ENCODE measurements around the gene CHST4.
"Not testable (repeated sequence)": the region's sequence is repeated elsewhere in the genome, so short reads cannot be mapped to it uniquely, and the experiment has no call there.

The CHST4 gene

DNA sequence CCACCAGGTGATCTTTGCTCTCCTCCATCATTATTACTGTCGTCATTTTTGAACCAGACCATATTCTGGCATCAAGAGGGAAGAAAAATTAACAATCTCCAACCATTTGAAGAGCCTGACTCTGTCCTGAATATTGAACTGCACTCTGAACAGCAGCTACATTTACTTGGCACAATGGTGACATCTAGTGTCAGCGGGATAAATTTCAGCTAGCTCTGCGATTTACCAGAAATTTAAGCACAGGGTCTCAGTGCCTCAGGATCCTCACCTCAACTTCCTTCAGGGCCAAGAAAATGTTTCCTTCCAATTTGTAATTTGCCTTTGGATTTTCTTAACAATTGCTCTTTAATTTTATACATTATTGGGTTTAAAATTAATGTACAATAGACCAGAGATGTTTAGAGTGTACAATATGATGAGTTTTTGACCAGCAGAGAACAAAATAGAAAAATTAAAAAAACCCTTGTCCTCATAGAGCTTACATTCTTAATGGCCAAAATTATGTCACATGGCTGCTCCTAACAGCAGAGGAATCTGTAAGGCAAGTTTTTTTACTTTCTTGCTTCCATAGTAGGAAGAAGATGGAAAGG lies 26.4 kb upstream of the CHST4 start:
- H3K9ac ChIP-seq (ENCODE audit: low read length): no peak overlapping the region
- no peak overlapping the region for H3K4me3 ChIP-seq (ENCODE audit: low read length)
- no peaks in the 10 kb centered on the region for H3K36me3 ChIP-seq (ENCODE audit: control insufficient read depth, insufficient read depth, low read length)
- H3K27me3 ChIP-seq (ENCODE audit: control insufficient read depth, insufficient read depth, low read length): no peaks in the 10 kb centered on the region
- no peak overlapping the region for H3K27ac ChIP-seq (ENCODE audit: low read depth, low read length)
- H3K4me1 ChIP-seq (ENCODE audit: control insufficient read depth, insufficient read depth, low read length): no peaks in the 10 kb centered on the region

GRCh38 chr16:71500964-71501363 lies 25.3 kb upstream of the CHST4 start:
- Histone ChIP-seq H3K36me3 (ENCODE audit: control insufficient read depth, insufficient read depth, low read length) (no peaks in the 10 kb centered on the region), H3K9ac (ENCODE audit: low read length) (no peak overlapping the region), H3K4me1 (ENCODE audit: control insufficient read depth, insufficient read depth, low read length) (no peaks in the 10 kb centered on the region), H3K27me3 (ENCODE audit: control insufficient read depth, insufficient read depth, low read length) (no peaks in the 10 kb centered on the region), H3K4me3 (ENCODE audit: low read length) (no peak overlapping the region), H3K27ac (ENCODE audit: low read depth, low read length) (no peak overlapping the region)

GRCh38 chr16:71501547-71501946 lies 24.7 kb upstream of the CHST4 start:
- H3K4me1 ChIP-seq (ENCODE audit: control insufficient read depth, insufficient read depth, low read length): no peaks in the 10 kb centered on the region
- H3K9ac ChIP-seq (ENCODE audit: low read length): no peak overlapping the region
- no peaks in the 10 kb centered on the region for H3K36me3 ChIP-seq (ENCODE audit: control insufficient read depth, insufficient read depth, low read length)
- H3K27me3 ChIP-seq (ENCODE audit: control insufficient read depth, insufficient read depth, low read length): no peaks in the 10 kb centered on the region
- H3K4me3 ChIP-seq (ENCODE audit: low read length): no peak overlapping the region
- no peak overlapping the region for H3K27ac ChIP-seq (ENCODE audit: low read depth, low read length)

DNA sequence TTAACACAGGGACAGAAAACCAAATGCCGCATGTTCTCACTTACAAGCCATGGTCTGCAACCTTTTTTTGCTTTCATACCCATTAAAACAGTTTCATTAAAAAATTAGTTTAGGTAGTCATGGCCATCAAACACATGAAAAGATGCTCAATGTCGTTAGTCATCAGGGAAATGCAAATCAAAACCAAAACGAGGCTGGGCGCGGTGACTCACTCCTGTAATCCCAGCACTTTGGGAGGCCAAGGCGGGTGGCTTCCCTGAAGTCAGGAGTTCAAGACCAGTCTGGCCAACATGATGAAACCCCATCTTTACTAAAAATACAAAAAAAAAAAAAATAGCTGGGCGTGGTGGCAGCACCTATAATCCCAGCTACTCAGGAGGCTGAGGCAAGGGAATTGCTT lies 22.2 kb upstream of the CHST4 start:
- not testable (repeated sequence) for H3K9ac ChIP-seq (ENCODE audit: low read length); H3K36me3 ChIP-seq (ENCODE audit: control insufficient read depth, insufficient read depth, low read length); H3K4me1 ChIP-seq (ENCODE audit: control insufficient read depth, insufficient read depth, low read length); H3K27ac ChIP-seq (ENCODE audit: low read depth, low read length); H3K4me3 ChIP-seq (ENCODE audit: low read length); H3K27me3 ChIP-seq (ENCODE audit: control insufficient read depth, insufficient read depth, low read length)

- Histone ChIP-seq H3K9ac (ENCODE audit: low read length) (no peak overlapping the region), H3K27me3 (ENCODE audit: control insufficient read depth, insufficient read depth, low read length) (no peaks in the 10 kb centered on the region)
Measured at GRCh38 chr16:71504901-71505300, 21.3 kb upstream of the CHST4 start.

GRCh38 chr16:71507061-71507460 lies 19.2 kb upstream of the CHST4 start:
- H3K4me1 ChIP-seq (ENCODE audit: control insufficient read depth, insufficient read depth, low read length): no peaks in the 10 kb centered on the region
- no peak overlapping the region for H3K9ac ChIP-seq (ENCODE audit: low read length)
- H3K4me3 ChIP-seq (ENCODE audit: low read length): no peak overlapping the region
- no peak overlapping the region for H3K27ac ChIP-seq (ENCODE audit: low read depth, low read length)
- no peaks in the 10 kb centered on the region for H3K36me3 ChIP-seq (ENCODE audit: control insufficient read depth, insufficient read depth, low read length)
- H3K27me3 ChIP-seq (ENCODE audit: control insufficient read depth, insufficient read depth, low read length): no peaks in the 10 kb centered on the region

More at GRCh38 chr16:71504901-71505300, 21.3 kb upstream of the CHST4 start:
- H3K36me3 ChIP-seq (ENCODE audit: control insufficient read depth, insufficient read depth, low read length): no peaks in the 10 kb centered on the region
- H3K27ac ChIP-seq (ENCODE audit: low read depth, low read length): no peak overlapping the region
- H3K4me1 ChIP-seq (ENCODE audit: control insufficient read depth, insufficient read depth, low read length): no peaks in the 10 kb centered on the region
- no peak overlapping the region for H3K4me3 ChIP-seq (ENCODE audit: low read length)

GRCh38 chr16:71513302-71513701 lies 12.9 kb upstream of the CHST4 start:
- no peaks in the 10 kb centered on the region for H3K27me3 ChIP-seq (ENCODE audit: control insufficient read depth, insufficient read depth, low read length)

DNA sequence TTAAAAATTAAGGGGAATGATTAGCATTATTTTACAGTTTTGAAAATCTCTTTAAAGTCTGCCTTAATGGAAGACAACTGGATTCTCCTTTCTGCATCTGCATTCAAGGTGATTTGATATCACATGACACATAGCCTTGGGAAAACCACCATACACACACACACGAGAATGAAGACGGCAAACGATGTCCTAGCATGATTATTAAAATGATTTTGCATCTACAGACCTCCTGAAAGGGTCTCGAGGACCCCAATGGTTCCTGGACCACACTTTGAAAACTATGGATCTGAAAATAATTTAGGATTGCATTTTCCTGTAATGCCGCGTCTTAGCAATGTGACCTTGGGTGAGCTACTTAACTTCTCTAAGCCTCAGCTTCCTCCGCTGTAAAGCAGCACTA lies 11.8 kb upstream of the CHST4 start:
- Histone ChIP-seq H3K4me1 (ENCODE audit: control insufficient read depth, insufficient read depth, low read length) (no peaks in the 10 kb centered on the region), H3K4me3 (ENCODE audit: low read length) (no peak overlapping the region), H3K27me3 (ENCODE audit: control insufficient read depth, insufficient read depth, low read length) (no peaks in the 10 kb centered on the region), H3K9ac (ENCODE audit: low read length) (no peak overlapping the region), H3K27ac (ENCODE audit: low read depth, low read length) (no peak overlapping the region), H3K36me3 (ENCODE audit: control insufficient read depth, insufficient read depth, low read length) (no peaks in the 10 kb centered on the region)

More at GRCh38 chr16:71513302-71513701, 12.9 kb upstream of the CHST4 start:
- no peaks in the 10 kb centered on the region for H3K4me1 ChIP-seq (ENCODE audit: control insufficient read depth, insufficient read depth, low read length)
- H3K4me3 ChIP-seq (ENCODE audit: low read length): no peak overlapping the region
- no peak overlapping the region for H3K27ac ChIP-seq (ENCODE audit: low read depth, low read length)
- no peaks in the 10 kb centered on the region for H3K36me3 ChIP-seq (ENCODE audit: control insufficient read depth, insufficient read depth, low read length)
- no peak overlapping the region for H3K9ac ChIP-seq (ENCODE audit: low read length)

- Histone ChIP-seq H3K27me3 (ENCODE audit: control insufficient read depth, insufficient read depth, low read length) (no peaks in the 10 kb centered on the region), H3K27ac (ENCODE audit: low read depth, low read length) (no peak overlapping the region), H3K4me3 (ENCODE audit: low read length) (no peak overlapping the region)
Measured at GRCh38 chr16:71515026-71515425, 11.2 kb upstream of the CHST4 start.

GRCh38 chr16:71520550-71520949 lies 5.7 kb upstream of the CHST4 start:
- Histone ChIP-seq H3K27ac (ENCODE audit: low read depth, low read length) (no peak overlapping the region), H3K36me3 (ENCODE audit: control insufficient read depth, insufficient read depth, low read length) (no peaks in the 10 kb centered on the region), H3K4me1 (ENCODE audit: control insufficient read depth, insufficient read depth, low read length) (no peaks in the 10 kb centered on the region), H3K9ac (ENCODE audit: low read length) (no peak overlapping the region), H3K4me3 (ENCODE audit: low read length) (no peak overlapping the region), H3K27me3 (ENCODE audit: control insufficient read depth, insufficient read depth, low read length) (no peaks in the 10 kb centered on the region)

More at GRCh38 chr16:71515026-71515425, 11.2 kb upstream of the CHST4 start:
- Histone ChIP-seq H3K9ac (ENCODE audit: low read length) (no peak overlapping the region), H3K4me1 (ENCODE audit: control insufficient read depth, insufficient read depth, low read length) (no peaks in the 10 kb centered on the region), H3K36me3 (ENCODE audit: control insufficient read depth, insufficient read depth, low read length) (no peaks in the 10 kb centered on the region)

DNA sequence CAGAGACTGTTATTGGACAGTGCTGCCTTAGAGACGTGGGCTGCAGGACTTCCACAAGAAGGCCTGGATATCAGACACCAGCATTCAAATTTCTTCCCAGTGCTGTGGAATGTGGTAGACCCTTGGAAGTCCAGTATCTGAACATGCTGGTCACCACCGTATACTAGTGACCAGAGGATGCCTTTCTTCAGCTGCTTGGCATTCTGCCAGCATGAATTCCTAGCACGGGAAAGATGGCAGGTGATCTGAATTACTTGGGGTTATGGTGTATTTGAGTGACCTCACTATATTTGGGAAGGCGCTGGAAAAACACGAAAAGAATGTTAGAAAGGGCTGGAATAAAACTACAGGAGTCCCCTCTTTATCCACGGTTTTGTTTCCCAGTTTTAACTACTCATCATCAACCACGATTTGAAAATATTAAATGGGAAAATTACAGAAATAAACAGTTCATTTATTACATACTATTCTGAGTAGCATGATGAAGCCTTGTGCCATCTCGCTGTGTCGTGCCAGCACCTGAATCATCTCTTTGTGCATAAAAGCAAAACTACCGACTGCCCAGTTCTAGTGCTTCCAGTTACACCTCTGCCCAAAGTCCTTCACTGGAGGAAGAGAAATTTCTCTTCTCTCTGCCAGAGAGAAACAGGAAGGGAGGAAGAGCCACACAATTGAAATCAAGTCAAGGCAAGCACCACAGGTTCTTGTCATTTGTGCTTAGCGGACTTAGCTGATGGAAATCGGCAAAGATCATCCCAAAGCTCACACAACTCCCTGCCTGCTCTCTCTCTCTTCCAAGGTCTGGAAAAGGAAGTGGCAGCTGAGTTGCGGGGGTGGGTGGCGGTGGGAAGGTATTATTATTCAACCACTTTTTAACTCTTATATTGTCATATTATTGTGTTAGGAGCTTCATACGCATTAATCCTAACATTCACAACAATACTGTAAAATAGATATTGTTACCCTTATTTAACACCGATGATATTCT lies 1.4 kb upstream of the CHST4 start:
- Histone ChIP-seq H3K4me3 (ENCODE audit: low read length) (no peak overlapping the region), H3K4me1 (ENCODE audit: control insufficient read depth, insufficient read depth, low read length) (no peaks in the 10 kb centered on the region), H3K27ac (ENCODE audit: low read depth, low read length) (no peak overlapping the region), H3K36me3 (ENCODE audit: control insufficient read depth, insufficient read depth, low read length) (no peaks in the 10 kb centered on the region), H3K27me3 (ENCODE audit: control insufficient read depth, insufficient read depth, low read length) (no peaks in the 10 kb centered on the region), H3K9ac (ENCODE audit: low read length) (no peak overlapping the region)

DNA sequence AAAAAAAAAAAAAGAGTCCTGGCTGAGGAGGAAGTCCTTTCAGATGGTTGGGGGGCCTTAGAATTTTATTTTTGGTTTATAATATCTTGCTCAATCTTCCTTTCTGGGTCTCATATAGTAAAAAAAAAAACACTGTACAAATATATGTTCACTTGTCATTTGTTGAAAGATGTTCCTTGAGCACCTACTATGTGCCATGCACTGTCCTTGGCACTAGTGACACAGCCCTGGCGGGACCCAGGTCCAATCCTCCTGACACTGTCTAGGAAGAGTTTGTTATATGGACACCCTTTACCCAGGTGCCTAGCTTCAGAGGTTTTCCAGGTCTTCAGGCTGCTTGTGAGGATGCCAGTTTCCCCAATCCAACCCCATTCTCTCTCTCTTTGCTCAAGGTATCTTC lies 2.0 kb downstream of the CHST4 start:
- H3K4me3 ChIP-seq (ENCODE audit: low read length): no peak overlapping the region
- no peaks in the 10 kb centered on the region for H3K27me3 ChIP-seq (ENCODE audit: control insufficient read depth, insufficient read depth, low read length)
- no peak overlapping the region for H3K27ac ChIP-seq (ENCODE audit: low read depth, low read length)
- H3K36me3 ChIP-seq (ENCODE audit: control insufficient read depth, insufficient read depth, low read length): no peaks in the 10 kb centered on the region
- no peak overlapping the region for H3K9ac ChIP-seq (ENCODE audit: low read length)
- H3K4me1 ChIP-seq (ENCODE audit: control insufficient read depth, insufficient read depth, low read length): no peaks in the 10 kb centered on the region
